ENCODE results near the gene TNIK.
A peak's percentile ranks its signal among the peaks of the same experiment; 100 is the strongest.

The TNIK gene

DNA sequence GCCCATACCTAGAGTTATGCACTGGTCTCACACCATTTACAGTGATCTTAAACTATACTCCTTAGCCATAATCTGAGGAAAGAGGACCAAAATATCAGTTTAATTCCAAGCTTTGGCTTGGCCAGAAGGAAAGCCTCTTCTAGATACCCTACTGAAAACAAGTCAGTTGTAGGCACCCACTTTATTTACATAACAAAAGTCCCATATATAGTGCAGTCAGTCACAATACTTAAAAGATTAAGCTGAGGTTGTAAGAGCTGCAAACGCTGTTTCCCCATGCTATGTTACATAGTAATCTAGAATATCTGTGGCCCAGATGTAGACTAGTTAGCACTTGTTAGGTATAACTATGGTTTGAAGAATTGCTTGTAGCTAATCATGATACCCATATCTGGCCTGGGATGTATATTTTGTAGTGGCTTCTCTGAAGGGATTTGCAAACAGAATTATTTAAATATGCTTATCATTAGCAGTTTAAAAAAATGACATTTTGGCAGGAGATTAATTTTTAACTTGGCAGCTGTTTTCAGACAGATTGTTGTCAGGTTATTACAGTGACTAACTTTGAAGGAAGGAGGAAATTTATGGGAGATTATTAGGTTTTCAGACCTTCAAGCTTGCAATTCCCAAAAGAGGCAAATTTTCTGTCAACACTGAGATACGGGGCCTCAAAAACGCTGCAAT, 273.2 kb downstream of the TNIK start:
- no peak overlapping the region for H3K4me3 ChIP-seq (ENCODE audit: low read length)
- TF ChIP-seq, protein P1, sequence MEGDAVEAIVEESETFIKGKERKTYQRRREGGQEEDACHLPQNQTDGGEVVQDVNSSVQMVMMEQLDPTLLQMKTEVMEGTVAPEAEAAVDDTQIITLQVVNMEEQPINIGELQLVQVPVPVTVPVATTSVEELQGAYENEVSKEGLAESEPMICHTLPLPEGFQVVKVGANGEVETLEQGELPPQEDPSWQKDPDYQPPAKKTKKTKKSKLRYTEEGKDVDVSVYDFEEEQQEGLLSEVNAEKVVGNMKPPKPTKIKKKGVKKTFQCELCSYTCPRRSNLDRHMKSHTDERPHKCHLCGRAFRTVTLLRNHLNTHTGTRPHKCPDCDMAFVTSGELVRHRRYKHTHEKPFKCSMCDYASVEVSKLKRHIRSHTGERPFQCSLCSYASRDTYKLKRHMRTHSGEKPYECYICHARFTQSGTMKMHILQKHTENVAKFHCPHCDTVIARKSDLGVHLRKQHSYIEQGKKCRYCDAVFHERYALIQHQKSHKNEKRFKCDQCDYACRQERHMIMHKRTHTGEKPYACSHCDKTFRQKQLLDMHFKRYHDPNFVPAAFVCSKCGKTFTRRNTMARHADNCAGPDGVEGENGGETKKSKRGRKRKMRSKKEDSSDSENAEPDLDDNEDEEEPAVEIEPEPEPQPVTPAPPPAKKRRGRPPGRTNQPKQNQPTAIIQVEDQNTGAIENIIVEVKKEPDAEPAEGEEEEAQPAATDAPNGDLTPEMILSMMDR (conservative IDR thresholded peaks at IDR 0.05; ENCODE audit: low read length), result no peak
- DNase-seq (ENCODE audit: low read depth), result no peak

GRCh38 chr3:171186383-171186782, 273.8 kb downstream of the TNIK start:
- H3K4me3 ChIP-seq (ENCODE audit: low read length), result no peak overlapping the region
- TF ChIP-seq, protein P1 (conservative IDR thresholded peaks at IDR 0.05; ENCODE audit: low read length), result no peak
- DNase-seq (ENCODE audit: low read depth), result peak; percentile 58

DNA sequence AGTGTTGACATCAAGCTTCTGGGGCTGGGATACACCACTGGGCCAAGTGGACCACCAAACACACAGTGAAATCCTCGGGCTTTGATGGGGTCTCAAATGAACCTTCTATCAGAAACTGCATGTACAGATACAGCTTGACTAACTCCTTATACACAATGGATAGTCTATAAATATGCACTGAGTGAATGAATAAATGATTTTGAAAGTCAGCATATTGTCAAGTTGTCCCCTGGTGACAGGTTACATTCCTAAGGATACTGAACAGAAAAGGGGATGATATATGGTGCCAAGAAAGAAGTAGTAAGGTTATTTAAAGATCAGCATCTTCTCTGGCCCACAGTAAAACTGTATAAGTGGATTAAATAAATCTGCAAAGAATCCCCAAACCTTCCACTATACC, 274.2 kb downstream of the TNIK start:
- TF ChIP-seq, protein P1 (conservative IDR thresholded peaks at IDR 0.05; ENCODE audit: low read length), result no peak
- no peak overlapping the region for H3K4me3 ChIP-seq (ENCODE audit: low read length)
- no peak for DNase-seq (ENCODE audit: low read depth)

DNA sequence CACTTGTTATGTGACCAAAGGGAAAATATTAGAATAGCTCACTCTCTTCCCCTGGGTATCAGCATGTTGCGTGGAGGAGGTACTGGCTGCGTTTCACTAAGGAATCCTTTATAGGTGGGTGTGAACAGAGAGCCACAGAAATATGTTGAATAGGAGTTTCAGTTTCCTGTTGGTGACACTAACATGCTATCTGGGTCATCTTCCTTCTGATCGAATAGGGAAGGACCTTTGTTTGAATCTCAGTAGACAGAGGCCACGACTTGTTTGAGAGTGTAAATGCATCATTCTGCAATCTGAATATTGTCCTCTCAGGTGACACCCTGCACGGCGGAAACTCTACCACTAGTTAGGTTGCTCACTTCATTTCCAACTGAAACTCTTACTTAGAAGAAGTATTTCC, 275.8 kb downstream of the TNIK start:
- no peak for DNase-seq (ENCODE audit: low read depth)

DNA sequence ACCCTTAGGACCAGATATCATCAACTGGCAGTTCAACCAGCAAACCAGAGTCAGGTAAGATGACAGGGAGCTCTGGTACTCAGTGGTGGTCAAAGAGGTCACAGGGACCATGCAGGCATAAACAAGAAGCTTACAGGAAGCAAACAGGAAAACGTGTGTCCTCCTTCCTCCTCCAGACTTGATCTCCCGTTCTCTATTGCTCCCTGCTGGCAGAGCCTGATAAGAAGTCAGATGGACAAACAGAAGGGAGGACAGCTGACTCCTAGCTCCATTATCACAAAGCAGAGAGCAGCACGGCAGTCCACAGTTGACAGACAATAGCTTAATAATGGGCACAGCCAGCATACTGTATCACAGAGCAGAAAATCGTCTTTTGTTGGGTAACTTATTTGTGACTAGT, 277.2 kb downstream of the TNIK start:
- TF ChIP-seq, protein P1 (conservative IDR thresholded peaks at IDR 0.05; ENCODE audit: low read length), result peak; percentile 50
- peak; percentile 36 for DNase-seq (ENCODE audit: low read depth)
- H3K4me3 ChIP-seq (ENCODE audit: low read length), result no peak overlapping the region

More for the DNA sequence above, 275.8 kb downstream of the TNIK start:
- TF ChIP-seq, protein P1 (conservative IDR thresholded peaks at IDR 0.05; ENCODE audit: low read length), result no peak
- H3K4me3 ChIP-seq (ENCODE audit: low read length), result no peak overlapping the region

DNA sequence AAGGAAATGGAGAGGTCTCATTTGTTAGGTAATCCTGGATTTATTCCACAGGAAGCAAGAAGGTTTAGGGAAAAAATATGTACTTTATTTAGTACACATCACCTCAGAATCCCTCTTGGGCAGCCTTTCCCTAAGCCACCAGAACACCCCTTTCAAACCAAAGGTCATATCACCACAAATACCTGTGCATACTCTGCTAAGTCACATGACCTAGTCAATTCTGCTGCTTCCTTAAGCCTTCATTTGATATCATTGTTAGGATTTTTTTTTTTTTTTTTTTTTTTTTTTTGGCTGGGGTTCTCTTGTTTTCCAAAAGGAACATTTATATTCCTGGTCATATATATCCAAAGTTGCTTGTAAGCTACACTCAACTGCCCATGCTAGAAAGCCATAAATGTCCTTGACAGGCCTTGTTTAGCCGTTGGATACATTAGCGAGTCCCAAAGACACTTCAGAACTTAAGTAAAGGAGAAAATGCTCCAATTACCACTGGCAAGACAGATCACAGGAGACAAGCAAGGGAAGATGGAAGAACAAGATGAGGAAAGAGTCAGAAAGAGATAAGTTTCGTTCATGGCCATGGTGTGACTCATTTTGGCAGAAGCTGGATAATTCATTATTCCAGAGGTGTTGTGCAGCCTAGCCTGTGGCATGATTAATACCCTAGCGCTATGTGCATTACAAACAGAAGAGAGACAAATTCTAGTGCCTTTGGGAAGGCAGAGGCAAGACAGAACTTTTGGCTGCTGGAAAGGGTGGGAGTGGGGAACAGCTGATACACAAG, 278.1 kb downstream of the TNIK start:
- TF ChIP-seq, protein P1 (conservative IDR thresholded peaks at IDR 0.05; ENCODE audit: low read length), result no peak
- DNase-seq (ENCODE audit: low read depth), result peak; percentile 60
- no peak overlapping the region for H3K4me3 ChIP-seq (ENCODE audit: low read length)

DNA sequence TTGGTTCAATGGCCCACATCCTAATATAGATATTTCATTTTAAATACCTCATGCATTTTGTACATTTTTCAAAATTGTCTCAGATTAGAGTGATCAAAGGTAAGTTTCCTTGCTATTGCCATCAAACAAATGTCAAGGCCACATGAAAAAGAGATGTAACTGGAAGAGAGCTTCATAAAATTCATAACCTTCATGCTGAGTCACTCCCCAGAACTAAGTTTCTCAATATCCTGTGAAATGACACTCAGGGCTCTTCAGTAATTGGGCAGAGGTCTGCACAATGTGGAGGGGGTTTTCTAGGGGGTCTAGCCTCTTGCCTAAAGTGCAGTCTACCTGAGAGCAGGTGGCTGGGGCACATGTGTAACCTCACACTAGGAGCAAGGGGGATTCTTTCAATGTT, 281.5 kb downstream of the TNIK start:
- TF ChIP-seq, protein P1 (conservative IDR thresholded peaks at IDR 0.05; ENCODE audit: low read length), result no peak
- no peak overlapping the region for H3K4me3 ChIP-seq (ENCODE audit: low read length)
- DNase-seq (ENCODE audit: low read depth), result peak; percentile 23
